MCF 10A (cell line): Measurements from ENCODE around the gene UQCRQ. TPM values are rescaled to one million over a fixed set of nuclear protein-coding genes. Genes with fewer than 3 reads are reported as not detected.

Source experiments
- BruUV-seq: library from RNA; stranded (reverse); fragments of 400-500 nt; replicated peaks from 2 replicates; lab custom pipeline; 2021; lab: Mats Ljungman, UMichigan
- CTCF ChIA-PET: fragments of 300-600 bp; sonication (Branson Sonifier 250); formaldehyde crosslinking; extraction: SDS; loops from one replicate; lab custom pipeline; 2021; ENCODE audit warnings: antibody characterized with exemption, inconsistent platforms; lab: Yijun Ruan, JAX
- POLR2A ChIA-PET: fragments of 300-600, 350-650 bp; sonication (Branson Sonifier 250); formaldehyde crosslinking; extraction: SDS; loops from one replicate; lab custom pipeline; 2020; ENCODE audit warnings: antibody characterized with exemption, inconsistent platforms; lab: Yijun Ruan, JAX
- DNase-seq: peaks from one replicate; pipeline ENCODE4 v3.0.0-alpha.2; 2018; ENCODE audit not compliant: unreplicated experiment
- H3K27ac Mint-ChIP-seq: one replicate; pipeline ENCODE4 v1.8.0; 2022; ENCODE audit warnings: mild to moderate bottlenecking, low read depth, mixed read lengths; ENCODE audit not compliant: unreplicated experiment
- H3K27me3 Mint-ChIP-seq: one replicate; pipeline ENCODE4 v1.8.0; 2022; ENCODE audit warnings: mixed read lengths; ENCODE audit not compliant: insufficient read depth, unreplicated experiment
- H3K36me3 Mint-ChIP-seq: one replicate; pipeline ENCODE4 v1.8.0; 2022; ENCODE audit warnings: mild to moderate bottlenecking, moderate library complexity, mixed read lengths; ENCODE audit not compliant: insufficient read depth, unreplicated experiment
- H3K4me1 Mint-ChIP-seq: one replicate; pipeline ENCODE4 v1.8.0; 2022; ENCODE audit warnings: mixed read lengths; ENCODE audit not compliant: insufficient read depth, unreplicated experiment
- H3K4me3 Mint-ChIP-seq: one replicate; pipeline ENCODE4 v1.8.0; 2022; ENCODE audit warnings: mild to moderate bottlenecking, moderate library complexity, mixed read lengths; ENCODE audit not compliant: unreplicated experiment
- H3K9me3 Mint-ChIP-seq: one replicate; pipeline ENCODE4 v1.8.0; 2022; ENCODE audit warnings: mixed read lengths; ENCODE audit not compliant: unreplicated experiment
- CTCF ChIP-seq: fragments of 200-600 bp; IDR thresholded peaks from one replicate; pipeline ENCODE4 v1.8.0; 2022; ENCODE audit warnings: antibody characterized with exemption, mild to moderate bottlenecking; ENCODE audit not compliant: unreplicated experiment
- intact Hi-C: fragments of 100-400 bp; cut with micrococcal nuclease; formaldehyde crosslinking; loops from 2 replicates; pipeline ENCODE4 v1.14.1; 2022
- total RNA-seq: library from RNA; stranded (reverse); gene quantifications from 2 replicates; pipeline ENCODE4 v1.2.3, GENCODE V29; 2022

UQCRQ gene
- total RNA-seq, 1 experiment from 2014 or later, result 974 TPM

- no peak for DNase-seq
- BruUV-seq, result no TSS peak
- ChIA-PET CTCF (interaction anchor here (0.6 to 3.9 kb wide), 2 partner anchors 28 to 296 kb away, joined by 3 to 17 read pairs; no protein-coding TSS in a partner anchor), POLR2A (interaction anchor here (0.6 to 1.7 kb wide), 2 partner anchors 43 to 134 kb away, joined by 3 to 7 read pairs; partner anchors contain the start of genes GDF9 and UQCRQ)
- no peak overlapping the region for H3K27ac Mint-ChIP-seq
- H3K4me3 Mint-ChIP-seq, result no peak overlapping the region
- no peaks in the 10 kb centered on the region for H3K9me3 Mint-ChIP-seq
- H3K4me1 Mint-ChIP-seq, result peaks cover 11% of the 10 kb centered on the region
- intact Hi-C loops, result loop anchor here (5.0 kb wide), 2 partner anchors 316 to 436 kb away; no protein-coding TSS in a partner anchor
- TF ChIP-seq CTCF, result no peak
- peaks cover 40% of the 10 kb centered on the region for H3K36me3 Mint-ChIP-seq
- no peaks in the 10 kb centered on the region for H3K27me3 Mint-ChIP-seq
Observed at GRCh38 chr5:132822650-132823480, 43.6 kb upstream of the UQCRQ start.

GRCh38 chr5:132823481-132824050 lies 42.9 kb upstream of the UQCRQ start:
- Mint-ChIP-seq H3K27ac (no peak overlapping the region), H3K27me3 (no peaks in the 10 kb centered on the region), H3K4me1 (peaks cover 11% of the 10 kb centered on the region), H3K9me3 (no peaks in the 10 kb centered on the region), H3K4me3 (no peak overlapping the region), H3K36me3 (peaks cover 40% of the 10 kb centered on the region)
- TF ChIP-seq CTCF, result no peak
- no TSS peak for BruUV-seq
- intact Hi-C loops, result loop anchor here (5.0 kb wide), 2 partner anchors 316 to 436 kb away; no protein-coding TSS in a partner anchor
- ChIA-PET POLR2A (interaction anchor here (0.6 to 1.7 kb wide), 3 partner anchors 41 to 135 kb away, joined by 3 to 7 read pairs (median 3); partner anchors contain the start of genes GDF9 and UQCRQ), CTCF (interaction anchor here (0.6 to 3.9 kb wide), 4 partner anchors 31 to 297 kb away, joined by 3 to 17 read pairs (median 4); no protein-coding TSS in a partner anchor)
- no peak for DNase-seq

- intact Hi-C loops, result loop anchor here (5.0 kb wide), 2 partner anchors 317 to 437 kb away; no protein-coding TSS in a partner anchor
- peaks cover 17% of the 10 kb centered on the region for H3K4me1 Mint-ChIP-seq
- H3K9me3 Mint-ChIP-seq, result no peaks in the 10 kb centered on the region
- DNase-seq, result no peak
- peaks cover 35% of the 10 kb centered on the region for H3K36me3 Mint-ChIP-seq
- POLR2A ChIA-PET, result interaction anchor here (1.0 to 1.7 kb wide), 4 partner anchors 40 to 73 kb away, joined by 3 to 7 read pairs (median 3); partner anchors contain the start of genes GDF9 and UQCRQ
- TF ChIP-seq CTCF, result no peak
- H3K4me3 Mint-ChIP-seq, result no peak overlapping the region
- no TSS peak for BruUV-seq
- CTCF ChIA-PET, result interaction anchor here (0.7 to 3.9 kb wide), 3 partner anchors 30 to 297 kb away, joined by 3 to 17 read pairs (median 6); no protein-coding TSS in a partner anchor
- no peak overlapping the region for H3K27ac Mint-ChIP-seq
- H3K27me3 Mint-ChIP-seq, result no peaks in the 10 kb centered on the region
Observed at GRCh38 chr5:132824426-132824825, 42.0 kb upstream of the UQCRQ start.
